Measurements from ENCODE around the gene ZDHHC7. TPM values are rescaled to one million over a fixed set of nuclear protein-coding genes. Genes with fewer than 3 reads are reported as not detected.

Gene ZDHHC7
- total and polyA plus RNA-seq, 2 experiments from 2014 or later, result 39.9 to 95.2 TPM

- H3K4me2 ChIP-seq (ENCODE audit: unreplicated experiment), result no peak overlapping the region
- no peak overlapping the region for H2AFZ ChIP-seq
- H3K79me2 ChIP-seq (ENCODE audit: insufficient read depth), result no peaks in the 10 kb centered on the region
- H3F3A ChIP-seq (ENCODE audit: insufficient read depth), result no peaks in the 10 kb centered on the region
- no peaks in the 10 kb centered on the region for H3K4me1 ChIP-seq (ENCODE audit: insufficient read depth)
- 89 to 100% methylated on average over 1 of the region's 1 CpG for WGBS, 2 experiments (ENCODE audit: low coverage in 1 of 2, low lambda C conversion rate in 2 of 2, missing lambda C conversion rate in 2 of 2)
- DNase-seq, result no peak
- H3K9ac ChIP-seq, result no peak overlapping the region
- H3K4me3 ChIP-seq, result no peak overlapping the region
- no peaks in the 10 kb centered on the region for H3K27me3 ChIP-seq (replicated peaks; ENCODE audit: insufficient read depth)
- no peak for TF ChIP-seq EZH2 (IDR thresholded peaks at IDR 0.05; ENCODE audit: insufficient read depth, poor library complexity, severe bottlenecking)
- TF ChIP-seq EZH2phosphoT487 (IDR thresholded peaks at IDR 0.05; ENCODE audit: insufficient read depth, low read depth), result no peak
- in situ Hi-C loops (cut with MboI), result no loop called here
- no peaks in the 10 kb centered on the region for H4K20me1 ChIP-seq (ENCODE audit: insufficient read depth)
- H3K27ac ChIP-seq, result no peak overlapping the region
- no peaks in the 10 kb centered on the region for H3K36me3 ChIP-seq (ENCODE audit: low read depth)
- no peaks in the 10 kb centered on the region for H3K9me2 ChIP-seq (ENCODE audit: insufficient read depth)
- H3K9me3 ChIP-seq (ENCODE audit: low read depth), result no peaks in the 10 kb centered on the region
Measured at GRCh38 chr16:84957792-84958191, 53.5 kb downstream of the ZDHHC7 start.

GRCh38 chr16:84957192-84957591, 54.1 kb downstream of the ZDHHC7 start:
- no peaks in the 10 kb centered on the region for H3K36me3 ChIP-seq (ENCODE audit: low read depth)
- no peaks in the 10 kb centered on the region for H3F3A ChIP-seq (ENCODE audit: insufficient read depth)
- H3K79me2 ChIP-seq (ENCODE audit: insufficient read depth), result no peaks in the 10 kb centered on the region
- no peaks in the 10 kb centered on the region for H3K9me3 ChIP-seq (ENCODE audit: low read depth)
- H3K27me3 ChIP-seq (replicated peaks; ENCODE audit: insufficient read depth), result no peaks in the 10 kb centered on the region
- no peak overlapping the region for H3K4me3 ChIP-seq
- no peak overlapping the region for H3K9ac ChIP-seq
- no peak for DNase-seq
- H3K27ac ChIP-seq, result no peak overlapping the region
- no peaks in the 10 kb centered on the region for H3K4me1 ChIP-seq (ENCODE audit: insufficient read depth)
- H4K20me1 ChIP-seq (ENCODE audit: insufficient read depth), result no peaks in the 10 kb centered on the region
- 72 to 83% methylated on average over 5 of the region's 5 CpGs for WGBS, 2 experiments (ENCODE audit: low coverage in 1 of 2, low lambda C conversion rate in 2 of 2, missing lambda C conversion rate in 2 of 2)
- no peaks in the 10 kb centered on the region for H3K9me2 ChIP-seq (ENCODE audit: insufficient read depth)
- H3K4me2 ChIP-seq (ENCODE audit: unreplicated experiment), result no peak overlapping the region
- H2AFZ ChIP-seq, result no peak overlapping the region
- TF ChIP-seq EZH2 (IDR thresholded peaks at IDR 0.05; ENCODE audit: insufficient read depth, poor library complexity, severe bottlenecking) (no peak), EZH2phosphoT487 (IDR thresholded peaks at IDR 0.05; ENCODE audit: insufficient read depth, low read depth) (no peak)
- in situ Hi-C loops (cut with MboI), result no loop called here

DNA sequence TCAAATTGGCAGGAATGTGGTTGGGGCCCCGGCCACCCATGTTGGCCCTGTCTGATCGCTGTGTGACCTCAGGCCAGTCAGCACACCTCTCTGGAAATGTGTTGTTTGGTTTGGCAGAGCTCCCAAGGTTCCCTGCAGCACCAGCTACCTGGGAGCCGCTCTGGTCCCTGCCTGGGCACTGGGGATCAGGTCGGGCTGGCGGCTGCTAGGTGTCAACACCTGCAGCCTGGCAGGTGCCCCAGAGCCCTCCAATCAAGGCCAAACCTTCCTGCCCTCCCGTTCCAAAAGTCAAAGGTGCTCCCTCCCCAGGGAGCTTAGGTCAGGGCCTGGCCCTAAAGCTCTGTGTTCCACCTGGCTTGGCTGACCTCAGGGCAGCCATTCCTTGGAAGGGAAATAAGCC, 55.9 kb downstream of the ZDHHC7 start:
- Histone ChIP-seq H3K36me3 (ENCODE audit: low read depth) (no peaks in the 10 kb centered on the region), H3K27ac (no peak overlapping the region), H3K9ac (no peak overlapping the region), H3K4me3 (no peak overlapping the region), H3K4me2 (ENCODE audit: unreplicated experiment) (no peak overlapping the region), H4K20me1 (ENCODE audit: insufficient read depth) (no peaks in the 10 kb centered on the region), H3K9me2 (ENCODE audit: insufficient read depth) (no peaks in the 10 kb centered on the region), H3F3A (ENCODE audit: insufficient read depth) (no peaks in the 10 kb centered on the region), H3K9me3 (ENCODE audit: low read depth) (no peaks in the 10 kb centered on the region), H2AFZ (no peak overlapping the region), H3K79me2 (ENCODE audit: insufficient read depth) (no peaks in the 10 kb centered on the region), H3K4me1 (ENCODE audit: insufficient read depth) (no peaks in the 10 kb centered on the region), H3K27me3 (replicated peaks; ENCODE audit: insufficient read depth) (no peaks in the 10 kb centered on the region)
- WGBS, 2 experiments (ENCODE audit: low coverage in 1 of 2, low lambda C conversion rate in 2 of 2, missing lambda C conversion rate in 2 of 2), result 78 to 84% methylated on average over 6 of the region's 6 CpGs
- no peak for DNase-seq
- no peak for TF ChIP-seq EZH2 (IDR thresholded peaks at IDR 0.05; ENCODE audit: insufficient read depth, poor library complexity, severe bottlenecking)
- TF ChIP-seq EZH2phosphoT487 (IDR thresholded peaks at IDR 0.05; ENCODE audit: insufficient read depth, low read depth), result no peak
- in situ Hi-C loops (cut with MboI), result no loop called here

GRCh38 chr16:84953190-84953746, 58.1 kb downstream of the ZDHHC7 start:
- H3K9me3 ChIP-seq (ENCODE audit: low read depth), result no peaks in the 10 kb centered on the region
- DNase-seq, result no peak
- 77 to 80% methylated on average over 9 of the region's 9 CpGs for WGBS, 2 experiments (ENCODE audit: low coverage in 1 of 2, low lambda C conversion rate in 2 of 2, missing lambda C conversion rate in 2 of 2)
- no peaks in the 10 kb centered on the region for H3K4me1 ChIP-seq (ENCODE audit: insufficient read depth)
- no peak overlapping the region for H3K9ac ChIP-seq
- no peaks in the 10 kb centered on the region for H3K36me3 ChIP-seq (ENCODE audit: low read depth)
- H3K27ac ChIP-seq, result no peak overlapping the region
- H2AFZ ChIP-seq, result no peak overlapping the region
- no peaks in the 10 kb centered on the region for H3K9me2 ChIP-seq (ENCODE audit: insufficient read depth)
- no peak overlapping the region for H3K4me3 ChIP-seq
- in situ Hi-C loops (cut with MboI), result no loop called here
- H4K20me1 ChIP-seq (ENCODE audit: insufficient read depth), result no peaks in the 10 kb centered on the region
- H3F3A ChIP-seq (ENCODE audit: insufficient read depth), result no peaks in the 10 kb centered on the region
- H3K27me3 ChIP-seq (replicated peaks; ENCODE audit: insufficient read depth), result no peaks in the 10 kb centered on the region
- H3K4me2 ChIP-seq (ENCODE audit: unreplicated experiment), result no peak overlapping the region
- H3K79me2 ChIP-seq (ENCODE audit: insufficient read depth), result no peaks in the 10 kb centered on the region
- TF ChIP-seq EZH2phosphoT487 (IDR thresholded peaks at IDR 0.05; ENCODE audit: insufficient read depth, low read depth) (no peak), EZH2 (IDR thresholded peaks at IDR 0.05; ENCODE audit: insufficient read depth, poor library complexity, severe bottlenecking) (no peak)
